NCI-H146 treated with DMSO at 0.1 percent for 48 hours (cell line): ENCODE data around the gene MYO1G.
A peak's percentile ranks its signal among the peaks of the same experiment; 100 is the strongest.
"Not testable (repeated sequence)": the region's sequence is repeated elsewhere in the genome, so short reads cannot be mapped to it uniquely, and the experiment has no call there.

Experiments
- DNase-seq: peaks from one replicate; lab custom pipeline; 2025; ENCODE audit not compliant: unreplicated experiment; lab: John Stamatoyannopoulos, UW

MYO1G gene

GRCh38 chr7:44944821-44945220, 34.0 kb downstream of the MYO1G start:
- DNase-seq, result no peak

GRCh38 chr7:44943631-44944030, 35.2 kb downstream of the MYO1G start:
- DNase-seq, result no peak

- no peak for DNase-seq
These were observed 41.4 kb downstream of the MYO1G start for GRCh38 chr7:44937426-44937825.

- DNase-seq, result no peak
These were observed 42.5 kb downstream of the MYO1G start for GRCh38 chr7:44936322-44936721.

- DNase-seq, result no peak
These were observed 43.2 kb downstream of the MYO1G start for GRCh38 chr7:44935583-44935982.

- no peak for DNase-seq
These were observed 43.8 kb downstream of the MYO1G start for GRCh38 chr7:44935016-44935415.

GRCh38 chr7:44934510-44934909, 44.3 kb downstream of the MYO1G start:
- DNase-seq, result not testable (repeated sequence)

GRCh38 chr7:44930921-44931320, 47.9 kb downstream of the MYO1G start:
- no peak for DNase-seq

- DNase-seq, result no peak
These were observed 56.5 kb downstream of the MYO1G start for GRCh38 chr7:44922351-44922694.

- peak; percentile 11 for DNase-seq
These were observed 57.0 kb downstream of the MYO1G start for GRCh38 chr7:44921607-44922350.

GRCh38 chr7:44920119-44920518, 58.7 kb downstream of the MYO1G start:
- DNase-seq, result no peak

- DNase-seq, result no peak
These were observed 60.8 kb downstream of the MYO1G start for GRCh38 chr7:44918029-44918428.

GRCh38 chr7:44917465-44917864, 61.4 kb downstream of the MYO1G start:
- no peak for DNase-seq

GRCh38 chr7:44914992-44915607, 63.7 kb downstream of the MYO1G start:
- DNase-seq, result no peak

- peak; percentile 26 for DNase-seq
These were observed 66.0 kb downstream of the MYO1G start for GRCh38 chr7:44912775-44913347.
